Measurements from ENCODE around the gene UGT1A9.

The UGT1A9 gene

GRCh38 chr2:233768076-233768475, 96.4 kb downstream of the UGT1A9 start:
- TF ChIP-seq CTCF (conservative IDR thresholded peaks at IDR 0.05; ENCODE audit: control insufficient read depth, insufficient read depth, low read depth, low read length), result no peak
- H3K4me3 ChIP-seq (ENCODE audit: control insufficient read depth, low read depth, low read length), result no peak overlapping the region
- DNase-seq (ENCODE audit: low read depth), result no peak

GRCh38 chr2:233769260-233769659, 97.6 kb downstream of the UGT1A9 start:
- no peak for DNase-seq (ENCODE audit: low read depth)
- H3K4me3 ChIP-seq (ENCODE audit: control insufficient read depth, low read depth, low read length), result no peak overlapping the region
- TF ChIP-seq CTCF (conservative IDR thresholded peaks at IDR 0.05; ENCODE audit: control insufficient read depth, insufficient read depth, low read depth, low read length), result no peak

- no peak for DNase-seq (ENCODE audit: low read depth)
- no peak for TF ChIP-seq CTCF (conservative IDR thresholded peaks at IDR 0.05; ENCODE audit: control insufficient read depth, insufficient read depth, low read depth, low read length)
- no peak overlapping the region for H3K4me3 ChIP-seq (ENCODE audit: control insufficient read depth, low read depth, low read length)
These were observed 100.5 kb downstream of the UGT1A9 start for GRCh38 chr2:233772153-233772552.

- DNase-seq (ENCODE audit: low read depth), result no peak
- TF ChIP-seq CTCF (conservative IDR thresholded peaks at IDR 0.05; ENCODE audit: control insufficient read depth, insufficient read depth, low read depth, low read length), result no peak
- no peak overlapping the region for H3K4me3 ChIP-seq (ENCODE audit: control insufficient read depth, low read depth, low read length)
These were observed 100.9 kb downstream of the UGT1A9 start for GRCh38 chr2:233772583-233772982.

GRCh38 chr2:233773854-233774253, 102.2 kb downstream of the UGT1A9 start:
- no peak for DNase-seq (ENCODE audit: low read depth)
- no peak overlapping the region for H3K4me3 ChIP-seq (ENCODE audit: control insufficient read depth, low read depth, low read length)
- TF ChIP-seq CTCF (conservative IDR thresholded peaks at IDR 0.05; ENCODE audit: control insufficient read depth, insufficient read depth, low read depth, low read length), result no peak

- no peak for TF ChIP-seq CTCF (conservative IDR thresholded peaks at IDR 0.05; ENCODE audit: control insufficient read depth, insufficient read depth, low read depth, low read length)
- H3K4me3 ChIP-seq (ENCODE audit: control insufficient read depth, low read depth, low read length), result no peak overlapping the region
- no peak for DNase-seq (ENCODE audit: low read depth)
These were observed 103.7 kb downstream of the UGT1A9 start for GRCh38 chr2:233775414-233775813.

GRCh38 chr2:233778030-233778429, 106.3 kb downstream of the UGT1A9 start, which contains the start of gene MROH2A:
Gene MROH2A, plus strand, starts transcription at chr2:233778330. Its CDS starts 1,029 bp downstream, at chr2:233779359.
- DNase-seq (ENCODE audit: low read depth), result no peak
- TF ChIP-seq CTCF (conservative IDR thresholded peaks at IDR 0.05; ENCODE audit: control insufficient read depth, insufficient read depth, low read depth, low read length), result no peak
- no peak within 1 kb of the TSS for H3K4me3 ChIP-seq (ENCODE audit: control insufficient read depth, low read depth, low read length)
